Gastrocnemius medialis (tissue), 4 donors: Measurements from ENCODE around the gene MOSMO.

ENCODE experiments used
- POLR2A ChIP-seq, 2 donors: fragments of 450-650 bp; IDR thresholded peaks; one replicate each; pipeline ENCODE4 v1.6.1; 2017; ENCODE audit warnings: antibody characterized with exemption in 2 of 2, mild to moderate bottlenecking in 2 of 2, moderate library complexity in 2 of 2
- TF ChIP-seq, protein P1 (sequence below), 5 experiments: fragments of 450-650 bp in 3 of 5; fragments of 200-600 bp in 2 of 5; sonication (generic) in 2 of 5; IDR thresholded peaks in 4 of 5; conservative IDR thresholded peaks in 1 of 5; 1 replicate in 4 of 5; 2 replicates in 1 of 5; pipeline ENCODE4 v1.5.1; 2016 to 2019; ENCODE audit warnings: antibody characterized with exemption in 5 of 5, mild to moderate bottlenecking in 3 of 5, moderate library complexity in 3 of 5

DNA sequence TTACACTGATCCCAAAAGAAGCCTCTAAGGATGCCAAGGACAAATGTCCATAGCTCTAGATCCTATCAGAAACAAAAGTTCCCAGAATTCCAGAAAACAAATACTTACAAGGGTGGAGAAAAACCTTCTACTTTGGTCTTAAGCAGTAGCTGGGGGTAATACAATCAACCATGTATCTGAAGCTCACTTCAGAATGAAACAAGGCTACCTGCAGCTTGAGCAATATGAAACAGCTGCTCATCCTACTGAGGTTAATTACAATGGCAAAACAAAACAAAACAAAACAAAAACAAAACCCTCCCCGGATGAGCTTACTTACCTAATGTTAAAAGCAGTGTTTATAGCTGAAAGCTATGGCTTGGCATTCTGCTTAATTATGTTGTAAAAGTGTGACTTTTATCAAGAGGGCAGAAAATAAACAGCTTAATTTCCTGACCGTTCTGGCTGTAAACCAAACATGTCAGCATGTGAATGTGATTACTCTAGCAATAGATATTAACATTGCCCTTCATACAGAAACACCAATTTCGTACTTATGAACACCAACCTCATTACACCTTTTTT is 17.4 kb upstream of the MOSMO start:
- no peak for TF ChIP-seq POLR2A (IDR thresholded peaks at IDR 0.05)
- TF ChIP-seq, protein P1, sequence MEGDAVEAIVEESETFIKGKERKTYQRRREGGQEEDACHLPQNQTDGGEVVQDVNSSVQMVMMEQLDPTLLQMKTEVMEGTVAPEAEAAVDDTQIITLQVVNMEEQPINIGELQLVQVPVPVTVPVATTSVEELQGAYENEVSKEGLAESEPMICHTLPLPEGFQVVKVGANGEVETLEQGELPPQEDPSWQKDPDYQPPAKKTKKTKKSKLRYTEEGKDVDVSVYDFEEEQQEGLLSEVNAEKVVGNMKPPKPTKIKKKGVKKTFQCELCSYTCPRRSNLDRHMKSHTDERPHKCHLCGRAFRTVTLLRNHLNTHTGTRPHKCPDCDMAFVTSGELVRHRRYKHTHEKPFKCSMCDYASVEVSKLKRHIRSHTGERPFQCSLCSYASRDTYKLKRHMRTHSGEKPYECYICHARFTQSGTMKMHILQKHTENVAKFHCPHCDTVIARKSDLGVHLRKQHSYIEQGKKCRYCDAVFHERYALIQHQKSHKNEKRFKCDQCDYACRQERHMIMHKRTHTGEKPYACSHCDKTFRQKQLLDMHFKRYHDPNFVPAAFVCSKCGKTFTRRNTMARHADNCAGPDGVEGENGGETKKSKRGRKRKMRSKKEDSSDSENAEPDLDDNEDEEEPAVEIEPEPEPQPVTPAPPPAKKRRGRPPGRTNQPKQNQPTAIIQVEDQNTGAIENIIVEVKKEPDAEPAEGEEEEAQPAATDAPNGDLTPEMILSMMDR (IDR thresholded peaks at IDR 0.05 in 4 of 5, conservative IDR thresholded peaks at IDR 0.05 in 1 of 5) = no peak
